GM19395 (cell line): ENCODE data around the gene NUDT19.
"Not testable (repeated sequence)": the region's sequence is repeated elsewhere in the genome, so short reads cannot be mapped to it uniquely, and the experiment has no call there.

ENCODE experiments used
- ATAC-seq: cut with Tn5 transposase; IDR thresholded peaks from one replicate; pipeline ENCODE4 v1.9.1; 2021; ENCODE audit warnings: mild to moderate bottlenecking, moderate library complexity; ENCODE audit not compliant: unreplicated experiment

Gene NUDT19

GRCh38 chr19:32691291-32691951, at the start of gene NUDT19:
TSS of gene NUDT19 (plus strand) at chr19:32691821. CDS start at chr19:32691961, 140 bp downstream.
- peak; percentile 88 for ATAC-seq

- no peak for ATAC-seq
Observed at GRCh38 chr19:32642771-32643170, 48.9 kb upstream of the NUDT19 start.

- ATAC-seq: no peak
Observed at GRCh38 chr19:32646556-32646955, 45.1 kb upstream of the NUDT19 start.

GRCh38 chr19:32647361-32647760, 44.3 kb upstream of the NUDT19 start:
- ATAC-seq: no peak

- ATAC-seq: no peak
Observed at GRCh38 chr19:32649751-32650150, 41.9 kb upstream of the NUDT19 start.

GRCh38 chr19:32650671-32651070, 41.0 kb upstream of the NUDT19 start:
- no peak for ATAC-seq

- no peak for ATAC-seq
Observed at GRCh38 chr19:32651729-32652140, 39.9 kb upstream of the NUDT19 start.

- not testable (repeated sequence) for ATAC-seq
Observed at GRCh38 chr19:32652331-32652730, 39.3 kb upstream of the NUDT19 start.

GRCh38 chr19:32652894-32653598, 38.6 kb upstream of the NUDT19 start:
- no peak for ATAC-seq

GRCh38 chr19:32653599-32653915, 38.1 kb upstream of the NUDT19 start:
- no peak for ATAC-seq

GRCh38 chr19:32656379-32656778, 35.2 kb upstream of the NUDT19 start:
- ATAC-seq: not testable (repeated sequence)

- ATAC-seq: no peak
Observed at GRCh38 chr19:32658075-32658474, 33.5 kb upstream of the NUDT19 start.

- no peak for ATAC-seq
Observed at GRCh38 chr19:32658527-32658926, 33.1 kb upstream of the NUDT19 start.

- no peak for ATAC-seq
Observed at GRCh38 chr19:32661318-32661717, 30.3 kb upstream of the NUDT19 start.

- no peak for ATAC-seq
Observed at GRCh38 chr19:32662186-32662585, 29.4 kb upstream of the NUDT19 start.

- no peak for ATAC-seq
Observed at GRCh38 chr19:32666084-32666483, 25.5 kb upstream of the NUDT19 start.

GRCh38 chr19:32669310-32669709, 22.3 kb upstream of the NUDT19 start:
- no peak for ATAC-seq

GRCh38 chr19:32671883-32672593, 19.6 kb upstream of the NUDT19 start:
- no peak for ATAC-seq

GRCh38 chr19:32672841-32673240, 18.8 kb upstream of the NUDT19 start:
- ATAC-seq: no peak

- ATAC-seq: no peak
Observed at GRCh38 chr19:32673573-32673972, 18.0 kb upstream of the NUDT19 start.

- ATAC-seq: peak; percentile 18
Observed at GRCh38 chr19:32674153-32674930, 17.3 kb upstream of the NUDT19 start.
